Mammary epithelial cell (primary cell): ENCODE results near the gene CDHR2.

ENCODE experiments used
- CTCF ChIP-seq, 2 donors: IDR thresholded peaks in 1 of 2; conservative IDR thresholded peaks in 1 of 2; 2 replicates each; pipeline ENCODE4 v1.5.1; 2011 to 2012; ENCODE audit warnings: inconsistent platforms in 2 of 2, low read length in 2 of 2, mild to moderate bottlenecking in 2 of 2, control low read depth in 1 of 2, low read depth in 1 of 2; ENCODE audit not compliant: insufficient read depth in 1 of 2; ENCODE audit errors: extremely low read depth in 1 of 2
- EZH2 ChIP-seq: IDR thresholded peaks from 2 replicates; pipeline ENCODE4 v1.6.1; 2012; ENCODE audit warnings: low read length, inconsistent platforms, borderline replicate concordance

- TF ChIP-seq CTCF (conservative IDR thresholded peaks at IDR 0.05 in 1 of 2, IDR thresholded peaks at IDR 0.05 in 1 of 2; ENCODE audit: extremely low read depth in 1 of 2, insufficient read depth in 1 of 2, low read depth in 1 of 2, low read length in 2 of 2) (no peak), EZH2 (no peak)
These were observed 16.3 kb upstream of the CDHR2 start for GRCh38 chr5:176532795-176533194.
